ENCODE measurements around the gene WNT9A. TPM values are rescaled to one million over a fixed set of nuclear protein-coding genes. Genes with fewer than 3 reads are reported as not detected.

WNT9A gene
- total RNA-seq, 1 experiment from 2014 or later, result 22.2 TPM

DNA sequence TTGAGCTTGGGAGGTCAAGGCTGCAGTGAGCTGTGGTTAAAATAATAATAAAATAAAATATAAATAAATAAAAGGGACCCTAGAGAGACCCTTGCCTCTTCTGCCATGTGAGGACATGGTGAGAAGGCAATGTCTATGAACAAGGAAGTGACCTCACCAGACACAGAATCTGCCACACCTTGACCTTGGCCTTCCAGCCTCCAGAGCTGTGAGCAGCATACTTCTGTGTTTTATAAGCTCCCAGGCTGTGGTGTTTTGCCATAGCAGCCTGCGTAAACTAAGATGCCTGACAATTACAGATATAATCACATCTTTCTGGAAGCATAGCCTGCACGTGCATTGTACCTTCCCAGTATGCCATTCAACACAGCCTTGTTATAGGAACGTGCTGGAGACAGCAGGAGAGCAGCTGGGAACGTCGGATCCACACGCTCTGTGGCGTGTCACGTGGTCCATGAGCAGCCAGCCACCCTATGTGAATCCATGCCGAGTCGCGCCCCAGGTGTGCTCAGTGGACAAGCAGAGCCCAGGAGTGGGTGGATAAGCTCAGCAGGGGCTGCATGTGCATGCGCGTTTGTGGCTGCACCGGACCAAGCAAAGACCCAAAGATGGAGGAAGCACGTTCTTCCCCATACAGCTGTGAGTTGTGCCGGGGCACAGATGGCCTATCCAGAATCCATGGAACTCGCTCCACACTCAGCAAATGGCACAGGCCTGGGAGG, 17.8 kb downstream of the WNT9A start:
- no TSS peak for BruUV-seq (replicated peaks)
- Histone ChIP-seq H3K9ac (ENCODE audit: low read length) (no peak overlapping the region), H3K4me3 (ENCODE audit: low read length) (no peak overlapping the region), H3K36me3 (ENCODE audit: low read depth, low read length) (peaks cover 15% of the 10 kb centered on the region), H4K20me1 (ENCODE audit: low read length) (peaks cover 5% of the 10 kb centered on the region; the same call in 1 of the 2 replicates), H3K9me2 (replicated peaks; ENCODE audit: low read length) (no peaks in the 10 kb centered on the region), H3F3A (ENCODE audit: low read length, unreplicated experiment) (peaks cover 9% of the 10 kb centered on the region), H3K27ac (ENCODE audit: low read length) (no peak overlapping the region), H2AFZ (ENCODE audit: low read length) (no peak overlapping the region), H3K4me2 (ENCODE audit: low read length) (no peak overlapping the region), H3K4me1 (ENCODE audit: insufficient read depth, low read length) (peaks cover 20% of the 10 kb centered on the region), H3K79me2 (ENCODE audit: low read length) (peaks cover 80% of the 10 kb centered on the region), H3K27me3 (ENCODE audit: low read length) (no peaks in the 10 kb centered on the region), H3K9me3 (ENCODE audit: low read length) (no peaks in the 10 kb centered on the region)
- intact Hi-C loops (cut with micrococcal nuclease), result no loop called here
- TF ChIP-seq, protein P1, sequence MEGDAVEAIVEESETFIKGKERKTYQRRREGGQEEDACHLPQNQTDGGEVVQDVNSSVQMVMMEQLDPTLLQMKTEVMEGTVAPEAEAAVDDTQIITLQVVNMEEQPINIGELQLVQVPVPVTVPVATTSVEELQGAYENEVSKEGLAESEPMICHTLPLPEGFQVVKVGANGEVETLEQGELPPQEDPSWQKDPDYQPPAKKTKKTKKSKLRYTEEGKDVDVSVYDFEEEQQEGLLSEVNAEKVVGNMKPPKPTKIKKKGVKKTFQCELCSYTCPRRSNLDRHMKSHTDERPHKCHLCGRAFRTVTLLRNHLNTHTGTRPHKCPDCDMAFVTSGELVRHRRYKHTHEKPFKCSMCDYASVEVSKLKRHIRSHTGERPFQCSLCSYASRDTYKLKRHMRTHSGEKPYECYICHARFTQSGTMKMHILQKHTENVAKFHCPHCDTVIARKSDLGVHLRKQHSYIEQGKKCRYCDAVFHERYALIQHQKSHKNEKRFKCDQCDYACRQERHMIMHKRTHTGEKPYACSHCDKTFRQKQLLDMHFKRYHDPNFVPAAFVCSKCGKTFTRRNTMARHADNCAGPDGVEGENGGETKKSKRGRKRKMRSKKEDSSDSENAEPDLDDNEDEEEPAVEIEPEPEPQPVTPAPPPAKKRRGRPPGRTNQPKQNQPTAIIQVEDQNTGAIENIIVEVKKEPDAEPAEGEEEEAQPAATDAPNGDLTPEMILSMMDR (conservative IDR thresholded peaks at IDR 0.05; ENCODE audit: low read depth, low read length), result no peak
- TF ChIP-seq EZH2 (IDR thresholded peaks at IDR 0.05; ENCODE audit: low read length, unreplicated experiment) (no peak), EZH2phosphoT487 (IDR thresholded peaks at IDR 0.05; ENCODE audit: borderline replicate concordance, low read length) (no peak)
- ATAC-seq (no peak), DNase-seq (peak; percentile 34)
- ChIA-PET POLR2A (ENCODE audit: unreplicated experiment) (no interaction called here), CTCF (interaction anchor here (1.2 kb wide), 1 partner anchor 124 kb away, joined by 8 read pairs; no protein-coding TSS in a partner anchor)

DNA sequence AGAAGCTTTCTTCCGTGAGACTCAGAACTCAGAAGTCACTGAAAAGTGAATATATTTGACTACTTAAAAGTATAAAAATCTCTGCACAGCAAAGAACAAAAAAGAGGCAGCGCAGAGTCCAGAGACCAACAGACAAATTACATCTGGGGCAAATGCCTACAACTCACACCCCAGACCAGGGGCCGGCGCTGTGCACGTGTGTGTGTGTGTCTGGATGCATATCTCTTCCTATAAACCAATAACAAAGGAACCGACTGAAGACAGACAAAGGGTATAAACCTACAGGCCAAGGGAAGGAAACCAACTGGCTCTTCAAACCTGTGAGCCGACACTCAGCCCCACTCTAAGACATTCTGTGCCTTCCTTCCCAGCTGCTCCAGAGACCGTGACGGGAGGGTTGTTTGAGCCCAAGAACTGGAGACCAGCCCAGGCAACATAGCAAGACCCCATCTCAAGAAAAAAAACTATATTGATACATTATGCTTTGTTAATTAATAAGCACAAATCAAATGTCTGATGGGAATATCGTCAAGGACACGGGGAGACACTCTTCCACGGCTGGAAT, 18.8 kb downstream of the WNT9A start:
- Histone ChIP-seq H3K4me1 (ENCODE audit: insufficient read depth, low read length) (peaks cover 14% of the 10 kb centered on the region), H3F3A (ENCODE audit: low read length, unreplicated experiment) (peaks cover 2% of the 10 kb centered on the region), H3K9me2 (replicated peaks; ENCODE audit: low read length) (no peaks in the 10 kb centered on the region), H4K20me1 (ENCODE audit: low read length) (peaks cover 5% of the 10 kb centered on the region; the same call in 1 of the 2 replicates), H3K79me2 (ENCODE audit: low read length) (peaks cover 78% of the 10 kb centered on the region), H3K36me3 (ENCODE audit: low read depth, low read length) (peaks cover 18% of the 10 kb centered on the region), H3K27me3 (ENCODE audit: low read length) (no peaks in the 10 kb centered on the region), H3K9ac (ENCODE audit: low read length) (no peak overlapping the region), H3K4me2 (ENCODE audit: low read length) (no peak overlapping the region), H3K4me3 (ENCODE audit: low read length) (no peak overlapping the region), H2AFZ (ENCODE audit: low read length) (no peak overlapping the region), H3K9me3 (ENCODE audit: low read length) (no peaks in the 10 kb centered on the region), H3K27ac (ENCODE audit: low read length) (no peak overlapping the region)
- TF ChIP-seq EZH2phosphoT487 (IDR thresholded peaks at IDR 0.05; ENCODE audit: borderline replicate concordance, low read length) (no peak), EZH2 (IDR thresholded peaks at IDR 0.05; ENCODE audit: low read length, unreplicated experiment) (no peak)
- TF ChIP-seq, protein P1 (conservative IDR thresholded peaks at IDR 0.05; ENCODE audit: low read depth, low read length), result no peak
- ChIA-PET CTCF (interaction anchor here (1.2 kb wide), 1 partner anchor 123 kb away, joined by 8 read pairs; no protein-coding TSS in a partner anchor), POLR2A (ENCODE audit: unreplicated experiment) (no interaction called here)
- intact Hi-C loops (cut with micrococcal nuclease), result no loop called here
- BruUV-seq (replicated peaks), result no TSS peak
- DNase-seq, result no peak
- no peak for ATAC-seq

All from PC-3 (cell line).